Tibial nerve (tissue), 4 donors: ENCODE data around the gene CDCA3.
"Not testable (repeated sequence)": the region's sequence is repeated elsewhere in the genome, so short reads cannot be mapped to it uniquely, and the experiment has no call there.

Experiments
- EP300 ChIP-seq, 2 donors: sonication (generic); formaldehyde crosslinking; IDR thresholded peaks; one replicate each; pipeline ENCODE4 v1.6.1; 2017; ENCODE audit warnings: antibody characterized with exemption in 2 of 2, mild to moderate bottlenecking in 1 of 2
- TF ChIP-seq, protein P1 (sequence below), 5 experiments: fragments of 200-600 bp in 3 of 5; fragments of 450-650 bp in 2 of 5; sonication (generic) in 3 of 5; IDR thresholded peaks; one replicate each; pipeline ENCODE4 v1.5.1; 2016 to 2019; ENCODE audit warnings: antibody characterized with exemption in 5 of 5, mild to moderate bottlenecking in 3 of 5, moderate library complexity in 2 of 5

DNA sequence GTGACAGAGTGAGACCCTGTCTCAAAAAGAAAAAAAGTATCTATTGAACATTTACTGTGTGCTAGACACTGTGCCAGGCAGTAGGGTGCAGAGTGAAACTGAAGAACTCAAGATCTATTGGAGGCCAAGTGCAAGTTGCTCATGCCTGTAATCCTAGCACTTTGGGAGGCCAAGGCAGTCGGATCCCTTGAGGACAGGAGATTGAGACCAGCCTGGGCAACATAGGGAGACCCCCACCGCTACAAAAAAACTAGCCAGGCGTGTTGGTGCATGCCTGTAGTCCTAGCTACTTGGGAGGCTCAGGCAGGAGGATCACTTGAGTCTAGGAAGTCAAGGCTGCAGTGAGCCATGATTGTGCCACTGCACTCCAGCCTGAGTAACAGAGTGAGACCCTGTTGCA lies 41.6 kb upstream of the CDCA3 start:
- TF ChIP-seq, protein P1, sequence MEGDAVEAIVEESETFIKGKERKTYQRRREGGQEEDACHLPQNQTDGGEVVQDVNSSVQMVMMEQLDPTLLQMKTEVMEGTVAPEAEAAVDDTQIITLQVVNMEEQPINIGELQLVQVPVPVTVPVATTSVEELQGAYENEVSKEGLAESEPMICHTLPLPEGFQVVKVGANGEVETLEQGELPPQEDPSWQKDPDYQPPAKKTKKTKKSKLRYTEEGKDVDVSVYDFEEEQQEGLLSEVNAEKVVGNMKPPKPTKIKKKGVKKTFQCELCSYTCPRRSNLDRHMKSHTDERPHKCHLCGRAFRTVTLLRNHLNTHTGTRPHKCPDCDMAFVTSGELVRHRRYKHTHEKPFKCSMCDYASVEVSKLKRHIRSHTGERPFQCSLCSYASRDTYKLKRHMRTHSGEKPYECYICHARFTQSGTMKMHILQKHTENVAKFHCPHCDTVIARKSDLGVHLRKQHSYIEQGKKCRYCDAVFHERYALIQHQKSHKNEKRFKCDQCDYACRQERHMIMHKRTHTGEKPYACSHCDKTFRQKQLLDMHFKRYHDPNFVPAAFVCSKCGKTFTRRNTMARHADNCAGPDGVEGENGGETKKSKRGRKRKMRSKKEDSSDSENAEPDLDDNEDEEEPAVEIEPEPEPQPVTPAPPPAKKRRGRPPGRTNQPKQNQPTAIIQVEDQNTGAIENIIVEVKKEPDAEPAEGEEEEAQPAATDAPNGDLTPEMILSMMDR (IDR thresholded peaks at IDR 0.05): not testable (repeated sequence)
- not testable (repeated sequence) for TF ChIP-seq EP300 (IDR thresholded peaks at IDR 0.05)
